Activated T-cell treated with anti-CD3 and anti-CD28 coated beads, Interleukin-2, amount 50 U/mL, for 24 hours (primary cell): ENCODE data around the gene NUP58.
"Not testable (repeated sequence)": the region's sequence is repeated elsewhere in the genome, so short reads cannot be mapped to it uniquely, and the experiment has no call there.

Source experiments
- DNase-seq: peaks from one replicate; pipeline ENCODE4 v3.0.0-alpha.2; 2020
- H3K27ac Mint-ChIP-seq: 2 replicates; pipeline ENCODE4 v1.8.0; 2020; ENCODE audit warnings: mild to moderate bottlenecking, mixed read lengths
- H3K27me3 Mint-ChIP-seq: 2 replicates; pipeline ENCODE4 v1.8.0; 2020; ENCODE audit warnings: mixed read lengths
- H3K36me3 Mint-ChIP-seq: 2 replicates; pipeline ENCODE4 v1.8.0; 2020; ENCODE audit warnings: low read depth, mixed read lengths
- H3K4me1 Mint-ChIP-seq: 2 replicates; pipeline ENCODE4 v1.8.0; 2020; ENCODE audit warnings: low read depth, mixed read lengths
- H3K4me3 Mint-ChIP-seq: 2 replicates; pipeline ENCODE4 v1.8.0; 2020; ENCODE audit warnings: mild to moderate bottlenecking, moderate library complexity, mixed read lengths
- H3K9me3 Mint-ChIP-seq: 2 replicates; pipeline ENCODE4 v1.8.0; 2020; ENCODE audit warnings: mixed read lengths

The NUP58 gene

DNA sequence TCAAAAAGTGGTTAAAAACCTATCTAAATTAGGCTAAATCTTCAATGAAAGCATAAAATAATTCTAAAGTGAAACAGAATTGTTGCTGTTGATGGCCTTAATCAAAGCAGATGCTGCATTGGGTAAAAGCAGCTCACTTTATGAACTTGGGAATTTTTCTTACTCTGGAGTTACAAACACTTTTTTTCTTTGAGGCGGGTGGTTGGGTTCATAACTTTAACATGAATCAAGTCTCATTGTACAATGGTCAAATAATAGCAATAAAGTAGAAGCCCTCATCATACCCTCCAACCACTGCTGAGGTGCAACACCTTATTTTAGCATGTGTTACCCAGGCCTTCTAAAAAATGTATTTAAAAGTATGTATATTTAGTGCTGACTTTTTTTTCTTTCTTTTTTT, 29.1 kb downstream of the NUP58 start:
- H3K4me1 Mint-ChIP-seq: peaks cover 17% of the 10 kb centered on the region
- H3K4me3 Mint-ChIP-seq: no peak overlapping the region
- no peak for DNase-seq
- H3K36me3 Mint-ChIP-seq: peaks cover 91% of the 10 kb centered on the region
- H3K27me3 Mint-ChIP-seq: no peaks in the 10 kb centered on the region
- no peaks in the 10 kb centered on the region for H3K9me3 Mint-ChIP-seq
- no peak overlapping the region for H3K27ac Mint-ChIP-seq

GRCh38 chr13:25335856-25336255, 34.4 kb downstream of the NUP58 start:
- DNase-seq: no peak
- Mint-ChIP-seq H3K9me3 (no peaks in the 10 kb centered on the region), H3K36me3 (peaks cover 89% of the 10 kb centered on the region), H3K4me3 (no peak overlapping the region), H3K27me3 (no peaks in the 10 kb centered on the region), H3K27ac (no peak overlapping the region), H3K4me1 (peaks cover 19% of the 10 kb centered on the region)

DNA sequence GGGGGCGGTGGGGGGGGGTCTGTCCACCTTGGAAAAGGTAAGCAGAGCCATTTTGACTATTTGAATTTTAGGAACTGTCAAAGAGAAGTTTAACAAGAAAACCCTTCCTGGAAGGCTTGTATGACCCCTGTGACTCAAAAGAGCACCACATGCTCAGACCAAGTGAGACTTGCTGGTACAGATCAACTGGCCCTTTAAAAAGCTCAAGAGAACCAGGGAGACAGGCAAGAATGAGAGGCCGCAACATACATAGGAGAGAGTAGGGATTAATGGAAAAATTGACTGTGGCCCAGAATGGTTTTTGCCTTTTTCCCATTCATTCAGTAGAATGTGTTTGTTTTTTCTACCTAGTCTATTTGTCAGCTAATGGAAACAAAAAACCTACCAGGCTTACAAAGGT, 44.2 kb downstream of the NUP58 start:
- H3K4me1 Mint-ChIP-seq: no peaks in the 10 kb centered on the region
- H3K36me3 Mint-ChIP-seq: peaks cover 26% of the 10 kb centered on the region
- H3K27me3 Mint-ChIP-seq: no peaks in the 10 kb centered on the region
- DNase-seq: no peak
- H3K4me3 Mint-ChIP-seq: no peak overlapping the region
- H3K27ac Mint-ChIP-seq: no peak overlapping the region
- no peaks in the 10 kb centered on the region for H3K9me3 Mint-ChIP-seq

- Mint-ChIP-seq H3K4me1 (no peaks in the 10 kb centered on the region), H3K9me3 (no peaks in the 10 kb centered on the region), H3K27ac (no peak overlapping the region), H3K4me3 (no peak overlapping the region), H3K27me3 (no peaks in the 10 kb centered on the region), H3K36me3 (peaks cover 20% of the 10 kb centered on the region)
- no peak for DNase-seq
These were observed 45.7 kb downstream of the NUP58 start for GRCh38 chr13:25347151-25347550.

DNA sequence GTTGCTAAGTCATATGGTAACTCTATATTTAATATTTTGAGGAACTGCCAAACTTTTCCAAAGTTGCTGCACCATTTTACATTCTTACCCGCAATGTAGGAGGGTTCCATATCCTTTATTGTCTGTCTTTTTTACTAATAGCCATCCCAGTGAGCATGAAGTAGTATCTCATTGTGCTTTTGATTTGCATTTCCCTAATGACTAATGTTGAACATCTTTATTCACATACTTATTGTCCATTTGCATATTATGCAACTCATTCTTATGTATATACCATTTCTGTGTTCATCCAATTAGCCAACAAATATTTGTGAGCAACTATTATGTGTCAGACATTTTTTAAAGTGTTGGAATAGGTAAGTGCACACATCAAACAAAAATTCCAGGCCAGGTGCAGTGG, 50.0 kb downstream of the NUP58 start:
- Mint-ChIP-seq H3K36me3 (no peaks in the 10 kb centered on the region), H3K4me1 (no peaks in the 10 kb centered on the region), H3K27me3 (peaks cover 23% of the 10 kb centered on the region), H3K27ac (no peak overlapping the region), H3K4me3 (no peak overlapping the region), H3K9me3 (no peaks in the 10 kb centered on the region)
- no peak for DNase-seq

DNA sequence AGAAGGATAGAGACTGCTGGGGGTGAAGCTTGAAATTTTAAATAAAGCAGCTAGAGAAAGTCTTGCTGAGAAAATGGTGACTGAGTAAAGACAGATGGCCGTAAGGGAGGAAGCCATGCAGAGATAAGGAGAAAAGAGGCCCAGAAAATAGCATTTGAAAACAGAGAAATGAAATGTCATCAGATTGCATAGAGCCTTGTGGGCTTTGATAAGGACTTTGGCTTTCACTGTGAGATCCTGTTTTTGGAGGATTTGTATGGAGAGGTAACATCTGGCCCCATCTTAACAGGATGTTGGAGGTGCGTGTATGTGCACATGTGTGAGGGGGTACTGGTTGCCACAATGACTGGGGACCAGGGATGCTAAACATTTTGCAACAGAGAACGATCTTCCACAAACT, 50.8 kb downstream of the NUP58 start:
- no peaks in the 10 kb centered on the region for H3K9me3 Mint-ChIP-seq
- no peak for DNase-seq
- peaks cover 23% of the 10 kb centered on the region for H3K27me3 Mint-ChIP-seq
- no peaks in the 10 kb centered on the region for H3K4me1 Mint-ChIP-seq
- no peaks in the 10 kb centered on the region for H3K36me3 Mint-ChIP-seq
- no peak overlapping the region for H3K4me3 Mint-ChIP-seq
- H3K27ac Mint-ChIP-seq: no peak overlapping the region

DNA sequence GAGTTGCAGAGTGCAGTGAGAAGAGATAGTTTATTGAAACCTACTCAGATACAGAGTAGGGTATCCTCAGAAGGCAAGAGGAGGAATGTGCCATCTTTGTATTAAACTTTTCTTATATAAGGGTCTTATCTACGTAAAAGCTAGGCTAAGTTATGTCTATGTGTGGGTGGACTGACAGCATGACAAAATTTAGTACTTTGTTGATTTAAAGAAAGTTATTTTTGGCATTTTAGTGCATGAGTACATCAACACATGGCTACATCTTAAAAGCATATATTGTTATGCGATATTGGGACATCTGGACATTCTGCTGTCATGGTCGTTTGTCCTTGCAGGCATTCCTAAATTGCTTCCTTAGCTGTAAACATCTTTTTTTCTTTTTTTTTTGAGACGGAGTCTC, 51.4 kb downstream of the NUP58 start:
- Mint-ChIP-seq H3K9me3 (no peaks in the 10 kb centered on the region), H3K4me3 (no peak overlapping the region), H3K4me1 (no peaks in the 10 kb centered on the region), H3K36me3 (no peaks in the 10 kb centered on the region), H3K27me3 (peaks cover 26% of the 10 kb centered on the region), H3K27ac (no peak overlapping the region)
- no peak for DNase-seq

- no peak for DNase-seq
- Mint-ChIP-seq H3K4me1 (no peaks in the 10 kb centered on the region), H3K36me3 (no peaks in the 10 kb centered on the region), H3K9me3 (no peaks in the 10 kb centered on the region), H3K4me3 (no peak overlapping the region), H3K27me3 (peaks cover 31% of the 10 kb centered on the region), H3K27ac (no peak overlapping the region)
These were observed 51.9 kb downstream of the NUP58 start for GRCh38 chr13:25353344-25353743.

DNA sequence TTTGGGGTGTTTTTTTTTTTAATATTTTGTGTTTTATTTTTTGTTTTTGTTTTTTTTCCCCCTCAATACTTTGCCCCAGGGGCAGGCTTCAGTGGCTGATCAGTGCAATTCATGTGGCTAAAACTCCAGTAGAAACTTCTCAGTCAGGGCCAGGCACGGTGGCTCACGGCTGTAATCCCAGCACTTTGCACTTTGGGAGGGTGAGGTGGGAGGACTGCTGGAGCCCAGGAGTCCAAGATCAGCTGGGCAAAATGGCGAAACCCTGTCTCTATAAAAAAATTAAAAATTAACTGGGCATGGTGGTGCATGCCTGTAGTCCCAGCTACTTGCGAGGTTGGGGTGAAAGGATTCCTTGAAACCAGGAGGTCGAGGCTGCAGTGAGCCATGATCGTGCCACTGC, 53.0 kb downstream of the NUP58 start:
- Mint-ChIP-seq H3K4me1 (no peaks in the 10 kb centered on the region), H3K27me3 (peaks cover 31% of the 10 kb centered on the region), H3K27ac (no peak overlapping the region), H3K4me3 (no peak overlapping the region), H3K9me3 (no peaks in the 10 kb centered on the region), H3K36me3 (no peaks in the 10 kb centered on the region)
- DNase-seq: no peak

DNA sequence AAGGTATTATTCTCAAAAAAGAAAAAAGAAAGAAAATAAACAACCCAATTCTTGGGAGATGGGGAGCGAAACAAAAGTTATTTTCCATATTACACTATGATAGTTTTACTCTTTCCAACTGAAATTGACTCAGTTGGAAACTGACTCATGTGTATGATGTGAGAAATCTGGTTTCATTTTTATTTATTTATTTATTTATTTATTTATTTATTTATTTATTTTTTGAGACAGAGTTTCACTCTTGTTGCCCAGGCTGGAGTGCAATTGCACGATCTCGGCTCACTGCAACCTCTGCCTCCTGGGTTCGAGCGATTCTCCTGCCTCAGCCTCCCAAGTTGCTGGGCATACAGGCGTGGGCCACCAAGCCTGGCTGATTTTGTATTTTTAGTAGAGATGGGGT, 59.0 kb downstream of the NUP58 start:
- not testable (repeated sequence) for H3K9me3 Mint-ChIP-seq, H3K27ac Mint-ChIP-seq, H3K36me3 Mint-ChIP-seq, DNase-seq, H3K4me3 Mint-ChIP-seq, H3K4me1 Mint-ChIP-seq
- peaks cover 36% of the 10 kb centered on the region for H3K27me3 Mint-ChIP-seq

- H3K4me3 Mint-ChIP-seq: no peak overlapping the region
- DNase-seq: no peak
- H3K36me3 Mint-ChIP-seq: no peaks in the 10 kb centered on the region
- H3K9me3 Mint-ChIP-seq: peaks cover 2% of the 10 kb centered on the region
- H3K4me1 Mint-ChIP-seq: no peaks in the 10 kb centered on the region
- no peak overlapping the region for H3K27ac Mint-ChIP-seq
- H3K27me3 Mint-ChIP-seq: peaks cover 47% of the 10 kb centered on the region
These were observed 64.4 kb downstream of the NUP58 start for GRCh38 chr13:25365720-25366235.

GRCh38 chr13:25371158-25371874, 69.9 kb downstream of the NUP58 start:
- no peak for DNase-seq
- Mint-ChIP-seq H3K36me3 (no peaks in the 10 kb centered on the region), H3K27me3 (peaks cover 70% of the 10 kb centered on the region), H3K27ac (no peak overlapping the region), H3K9me3 (no peaks in the 10 kb centered on the region), H3K4me3 (peak overlapping the region; percentile 59), H3K4me1 (peaks cover 8% of the 10 kb centered on the region)

DNA sequence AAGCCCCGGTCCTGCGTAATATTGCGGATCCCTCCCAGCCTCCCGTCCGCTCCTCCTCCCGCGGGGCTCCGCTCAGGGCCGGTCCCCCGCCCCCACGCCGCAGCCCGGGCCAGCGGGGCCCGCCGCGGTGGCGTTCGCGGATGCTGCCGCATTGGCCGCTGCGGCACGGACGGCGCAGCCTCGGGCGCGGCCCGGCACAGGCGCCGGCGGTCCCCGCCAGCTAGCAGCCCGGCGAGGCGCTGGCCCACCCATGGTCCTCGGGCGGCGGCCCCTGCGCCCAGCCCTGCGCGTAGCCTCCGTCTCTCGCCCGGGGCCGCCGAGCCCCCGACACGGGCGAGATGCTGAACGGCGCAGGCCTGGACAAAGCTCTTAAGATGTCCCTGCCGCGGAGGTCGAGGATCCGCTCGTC, 70.5 kb downstream of the NUP58 start, which contains the start of gene ATP8A2:
TSS of gene ATP8A2 (plus strand) at position 100 of the 409 bp plus-strand sequence. CDS start at position 339, 239 bp downstream.
- no peak within 1 kb of the TSS for H3K27ac Mint-ChIP-seq
- no peak for DNase-seq
- H3K9me3 Mint-ChIP-seq: no peaks in the 10 kb centered on the region

GRCh38 chr13:25372284-25373081, 71.1 kb downstream of the NUP58 start:
- DNase-seq: no peak
- peaks cover 8% of the 10 kb centered on the region for H3K4me1 Mint-ChIP-seq
- H3K27ac Mint-ChIP-seq: no peak overlapping the region
- peak overlapping the region; percentile 53 for H3K4me3 Mint-ChIP-seq
- H3K36me3 Mint-ChIP-seq: no peaks in the 10 kb centered on the region
- peaks cover 68% of the 10 kb centered on the region for H3K27me3 Mint-ChIP-seq
- no peaks in the 10 kb centered on the region for H3K9me3 Mint-ChIP-seq

More for the DNA sequence above, 70.5 kb downstream of the NUP58 start, which contains the start of gene ATP8A2:
- peaks cover 8% of the 10 kb centered on the region for H3K4me1 Mint-ChIP-seq
- no peaks in the 10 kb centered on the region for H3K36me3 Mint-ChIP-seq
- H3K4me3 Mint-ChIP-seq: peak within 1 kb of the TSS; percentile 59
- peaks cover 70% of the 10 kb centered on the region for H3K27me3 Mint-ChIP-seq
